ENCODE measurements around the gene CFAP157.

- TF ChIP-seq POLR2A (IDR thresholded peaks at IDR 0.05; ENCODE audit: low read depth, low read length) (no peak), POLR2AphosphoS5 (IDR thresholded peaks at IDR 0.05; ENCODE audit: insufficient read depth, low read depth, low read length) (no peak), CTCF (IDR thresholded peaks at IDR 0.05; ENCODE audit: extremely low read depth in 1 of 2, insufficient read depth in 1 of 2, low read depth in 1 of 2, low read length in 2 of 2) (no peak), EZH2 (IDR thresholded peaks at IDR 0.05; ENCODE audit: borderline replicate concordance, low read depth, low read length, severe bottlenecking) (no peak), JUN (IDR thresholded peaks at IDR 0.05; ENCODE audit: borderline replicate concordance, insufficient read depth, insufficient read length, low read depth) (no peak), GATA2 (IDR thresholded peaks at IDR 0.05; ENCODE audit: insufficient read depth, insufficient read length, low read depth, low read length) (no peak)
- TF ChIP-seq, protein P1, sequence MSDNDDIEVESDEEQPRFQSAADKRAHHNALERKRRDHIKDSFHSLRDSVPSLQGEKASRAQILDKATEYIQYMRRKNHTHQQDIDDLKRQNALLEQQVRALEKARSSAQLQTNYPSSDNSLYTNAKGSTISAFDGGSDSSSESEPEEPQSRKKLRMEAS (IDR thresholded peaks at IDR 0.05; ENCODE audit: insufficient read depth, insufficient read length), result no peak
These were observed 25.9 kb upstream of the CFAP157 start for GRCh38 chr9:127680846-127681245.

All from endothelial cell of umbilical vein (primary cell).